ENCODE data around the gene TTC12. TPM values are rescaled to one million over a fixed set of nuclear protein-coding genes. Genes with fewer than 3 reads are reported as not detected.
A peak's percentile ranks its signal among the peaks of the same experiment; 100 is the strongest.

TTC12 gene
- total and polyA plus RNA-seq, 8 donors: 4.3 to 13.9 (median 8.0) TPM

DNA sequence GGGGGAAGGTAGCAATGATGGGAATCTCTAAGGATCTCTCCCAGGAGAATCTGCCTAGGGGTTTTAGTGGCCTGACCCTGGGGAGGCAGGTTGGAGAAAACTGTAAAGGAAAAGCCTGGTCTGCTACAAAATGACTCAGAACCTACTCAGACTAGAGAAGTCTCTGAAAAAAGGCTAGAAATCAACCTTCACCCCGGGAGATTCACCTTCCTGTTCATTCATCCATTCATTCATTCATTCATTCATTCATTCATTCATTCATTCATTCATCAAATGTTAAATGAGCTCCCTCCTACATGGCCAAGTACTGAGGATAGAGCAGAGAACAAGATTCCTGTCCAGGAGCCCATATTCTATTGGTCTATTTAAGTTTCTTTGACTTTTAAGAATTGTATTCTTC is 64.3 kb downstream of the TTC12 start:
- H3K4me1 ChIP-seq: no peaks in the 10 kb centered on the region
- H3K27ac ChIP-seq: no peak overlapping the region
- no peaks in the 10 kb centered on the region for H3K27me3 ChIP-seq
- no peak for FAIRE-seq
- H3K36me3 ChIP-seq: no peaks in the 10 kb centered on the region
- no peak for DNase-seq
- ATAC-seq: no peak
- H3K4me3 ChIP-seq: no peak overlapping the region
- no peaks in the 10 kb centered on the region for H3K9me3 ChIP-seq
- TF ChIP-seq, protein P1, sequence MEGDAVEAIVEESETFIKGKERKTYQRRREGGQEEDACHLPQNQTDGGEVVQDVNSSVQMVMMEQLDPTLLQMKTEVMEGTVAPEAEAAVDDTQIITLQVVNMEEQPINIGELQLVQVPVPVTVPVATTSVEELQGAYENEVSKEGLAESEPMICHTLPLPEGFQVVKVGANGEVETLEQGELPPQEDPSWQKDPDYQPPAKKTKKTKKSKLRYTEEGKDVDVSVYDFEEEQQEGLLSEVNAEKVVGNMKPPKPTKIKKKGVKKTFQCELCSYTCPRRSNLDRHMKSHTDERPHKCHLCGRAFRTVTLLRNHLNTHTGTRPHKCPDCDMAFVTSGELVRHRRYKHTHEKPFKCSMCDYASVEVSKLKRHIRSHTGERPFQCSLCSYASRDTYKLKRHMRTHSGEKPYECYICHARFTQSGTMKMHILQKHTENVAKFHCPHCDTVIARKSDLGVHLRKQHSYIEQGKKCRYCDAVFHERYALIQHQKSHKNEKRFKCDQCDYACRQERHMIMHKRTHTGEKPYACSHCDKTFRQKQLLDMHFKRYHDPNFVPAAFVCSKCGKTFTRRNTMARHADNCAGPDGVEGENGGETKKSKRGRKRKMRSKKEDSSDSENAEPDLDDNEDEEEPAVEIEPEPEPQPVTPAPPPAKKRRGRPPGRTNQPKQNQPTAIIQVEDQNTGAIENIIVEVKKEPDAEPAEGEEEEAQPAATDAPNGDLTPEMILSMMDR (IDR thresholded peaks at IDR 0.05): no peak
- 64 to 66% methylated on average over 1 of the region's 1 CpG for WGBS, 2 donors
- intact Hi-C loops (cut with DNase I): no loop called here

DNA sequence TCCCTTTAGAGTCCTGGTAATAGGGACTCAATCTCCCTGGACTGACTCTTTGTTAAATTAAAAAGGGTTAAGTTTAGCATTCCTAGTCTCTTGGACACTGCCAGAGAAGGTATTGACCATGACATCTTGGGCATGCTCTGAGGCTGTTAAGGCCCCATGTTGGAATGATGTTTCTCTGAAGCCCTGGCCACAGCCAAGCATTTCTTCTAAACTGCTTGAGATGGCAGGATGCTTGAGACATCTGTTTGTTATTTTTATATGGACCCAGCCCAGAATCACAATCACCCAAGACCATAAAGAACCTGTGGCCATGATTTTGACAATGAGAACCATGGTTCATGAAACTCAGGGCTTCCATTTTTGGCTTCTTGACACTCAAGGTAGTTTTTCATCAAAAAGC is 67.7 kb downstream of the TTC12 start:
- FAIRE-seq: no peak
- intact Hi-C loops (cut with DNase I): no loop called here
- no peaks in the 10 kb centered on the region for H3K9me3 ChIP-seq
- no peaks in the 10 kb centered on the region for H3K36me3 ChIP-seq
- H3K27ac ChIP-seq: no peak overlapping the region
- no peak overlapping the region for H3K4me3 ChIP-seq
- DNase-seq: no peak
- H3K27me3 ChIP-seq: peaks cover 0 to 5% (median 0%) of the 10 kb centered on the region in 4 donors
- TF ChIP-seq, protein P1 (IDR thresholded peaks at IDR 0.05): no peak
- no peaks in the 10 kb centered on the region for H3K4me1 ChIP-seq
- no peak for ATAC-seq

DNA sequence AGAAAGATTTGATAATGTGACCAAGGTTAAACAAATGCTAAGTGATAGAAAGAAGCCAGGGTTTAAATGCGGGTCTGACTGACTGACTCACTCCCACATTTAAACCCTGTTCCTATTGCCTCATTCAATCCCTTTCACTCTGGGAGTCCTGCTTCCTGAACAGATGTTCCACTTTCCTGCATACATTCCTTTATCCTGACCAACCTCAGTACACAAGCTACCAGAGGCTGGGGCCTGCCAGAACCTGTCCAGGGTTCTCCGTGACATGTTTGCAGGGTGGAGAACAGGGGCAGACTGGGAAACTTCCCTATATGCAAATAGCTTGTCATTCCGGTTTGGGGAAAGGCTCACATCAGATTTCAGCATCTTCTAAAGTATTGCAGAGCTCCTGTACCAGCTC is 70.2 kb downstream of the TTC12 start:
- peaks cover 0 to 6% (median 0%) of the 10 kb centered on the region in 4 donors for H3K27me3 ChIP-seq
- H3K4me3 ChIP-seq: no peak overlapping the region
- FAIRE-seq: no peak
- TF ChIP-seq, protein P1 (IDR thresholded peaks at IDR 0.05): no peak
- H3K36me3 ChIP-seq: no peaks in the 10 kb centered on the region
- no peaks in the 10 kb centered on the region for H3K4me1 ChIP-seq
- H3K9me3 ChIP-seq: no peaks in the 10 kb centered on the region
- DNase-seq: no peak
- H3K27ac ChIP-seq: no peak overlapping the region
- 47 to 50% methylated on average over 3 of the region's 3 CpGs for WGBS, 2 donors
- ATAC-seq: peak in 2 of 4 donors; percentile 32 to 60
- intact Hi-C loops (cut with DNase I): no loop called here

DNA sequence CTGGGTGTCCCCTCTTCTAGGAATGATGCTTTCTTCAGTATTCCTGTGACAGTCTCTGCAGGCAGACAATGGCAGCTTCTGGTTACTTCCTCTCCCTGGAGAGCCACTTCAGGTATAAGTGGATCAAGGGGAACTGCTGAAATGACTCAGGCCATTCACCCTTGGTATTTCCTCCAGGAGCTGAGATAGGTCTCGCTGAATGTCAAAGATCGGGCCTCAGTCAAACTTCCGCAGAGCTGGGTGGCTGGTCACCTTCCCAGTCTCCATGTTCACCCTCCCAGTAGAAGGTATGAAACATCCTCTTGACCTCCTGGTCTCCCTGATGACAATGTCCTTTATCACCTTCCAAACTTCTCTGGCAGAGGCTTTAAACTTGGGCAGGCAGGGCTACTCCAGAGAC is 71.4 kb downstream of the TTC12 start:
- peaks cover 0 to 6% (median 0%) of the 10 kb centered on the region in 4 donors for H3K27me3 ChIP-seq
- intact Hi-C loops (cut with DNase I): no loop called here
- no peaks in the 10 kb centered on the region for H3K9me3 ChIP-seq
- H3K4me3 ChIP-seq: no peak overlapping the region
- H3K4me1 ChIP-seq: no peaks in the 10 kb centered on the region
- 94 to 100% methylated on average over 3 of the region's 3 CpGs for WGBS, 2 donors
- no peak for DNase-seq
- no peaks in the 10 kb centered on the region for H3K36me3 ChIP-seq
- ATAC-seq: no peak
- H3K27ac ChIP-seq: no peak overlapping the region
- TF ChIP-seq, protein P1 (IDR thresholded peaks at IDR 0.05): no peak
- no peak for FAIRE-seq

DNA sequence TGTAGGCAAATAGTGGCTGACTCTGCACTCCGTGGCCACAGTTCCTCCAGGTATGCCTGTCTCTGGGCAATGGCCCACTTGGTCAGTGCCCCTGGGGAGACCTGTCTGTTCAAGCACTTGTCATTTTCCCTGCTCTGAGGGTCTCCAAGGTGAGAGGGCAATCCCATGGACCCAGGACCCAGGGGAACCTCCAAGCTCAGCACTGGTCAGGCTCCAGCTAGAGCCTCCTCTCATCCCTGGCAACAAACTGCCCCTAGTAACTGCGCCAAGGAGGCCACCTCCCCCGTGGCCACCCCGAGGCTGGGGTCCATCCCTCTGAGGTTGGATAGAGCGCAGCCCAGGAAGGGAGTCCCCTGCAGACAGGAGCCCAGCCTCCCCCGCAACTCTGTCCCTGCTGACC is 72.5 kb downstream of the TTC12 start:
- TF ChIP-seq, protein P1 (IDR thresholded peaks at IDR 0.05): no peak
- no peak for ATAC-seq
- no peaks in the 10 kb centered on the region for H3K4me1 ChIP-seq
- no peak overlapping the region for H3K4me3 ChIP-seq
- 68 to 73% methylated on average over 6 of the region's 6 CpGs for WGBS, 2 donors
- no peak for DNase-seq
- FAIRE-seq: no peak
- intact Hi-C loops (cut with DNase I): no loop called here
- H3K9me3 ChIP-seq: no peaks in the 10 kb centered on the region
- no peaks in the 10 kb centered on the region for H3K36me3 ChIP-seq
- no peak overlapping the region for H3K27ac ChIP-seq
- peaks cover 0 to 6% (median 0%) of the 10 kb centered on the region in 4 donors for H3K27me3 ChIP-seq
